HG03175 (cell line): Measurements from ENCODE around the gene FAF1.

ENCODE experiments used
- ATAC-seq: cut with Tn5 transposase; IDR thresholded peaks from one replicate; pipeline ENCODE4 v1.9.1; 2021; ENCODE audit warnings: mild to moderate bottlenecking, moderate library complexity; ENCODE audit not compliant: unreplicated experiment

Gene FAF1

DNA sequence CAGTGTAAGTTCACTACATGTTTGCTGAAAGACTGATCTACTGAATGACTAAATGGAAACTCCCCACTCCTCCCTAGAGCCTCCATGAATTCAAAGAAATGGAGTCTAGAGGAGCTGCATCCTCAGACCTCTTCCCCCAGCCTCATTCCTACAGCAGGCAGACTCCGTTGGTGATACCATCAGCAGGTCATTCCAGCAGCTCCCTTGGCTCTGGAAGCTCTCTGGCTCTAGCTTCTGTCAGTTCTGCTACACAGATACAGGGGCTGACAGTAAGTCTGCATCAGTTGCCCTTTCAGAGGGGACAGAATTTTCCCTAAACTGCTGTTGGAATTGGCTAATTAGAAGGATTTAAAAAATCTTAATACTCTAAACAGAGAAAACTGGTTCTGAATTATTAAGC is 505.2 kb downstream of the FAF1 start:
- no peak for ATAC-seq

DNA sequence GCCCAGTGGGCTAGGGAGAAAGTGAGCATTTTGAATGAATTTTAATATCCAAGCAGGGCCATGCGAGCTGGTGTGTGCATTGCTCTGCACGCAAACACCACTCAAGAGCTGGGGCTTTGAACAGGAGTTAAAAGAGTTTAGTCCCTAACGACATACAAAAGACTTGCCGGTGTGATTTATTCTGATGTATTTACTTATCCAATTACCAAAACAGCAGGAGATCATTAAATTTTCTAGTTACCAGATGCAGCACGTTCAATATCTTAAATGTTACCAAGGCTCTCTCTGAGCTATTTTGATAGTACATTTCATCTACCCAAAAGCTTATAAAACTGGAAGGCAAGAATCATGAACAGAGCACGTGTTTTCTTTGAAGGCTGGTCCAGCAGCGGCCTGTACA is 506.8 kb downstream of the FAF1 start:
- ATAC-seq = no peak

DNA sequence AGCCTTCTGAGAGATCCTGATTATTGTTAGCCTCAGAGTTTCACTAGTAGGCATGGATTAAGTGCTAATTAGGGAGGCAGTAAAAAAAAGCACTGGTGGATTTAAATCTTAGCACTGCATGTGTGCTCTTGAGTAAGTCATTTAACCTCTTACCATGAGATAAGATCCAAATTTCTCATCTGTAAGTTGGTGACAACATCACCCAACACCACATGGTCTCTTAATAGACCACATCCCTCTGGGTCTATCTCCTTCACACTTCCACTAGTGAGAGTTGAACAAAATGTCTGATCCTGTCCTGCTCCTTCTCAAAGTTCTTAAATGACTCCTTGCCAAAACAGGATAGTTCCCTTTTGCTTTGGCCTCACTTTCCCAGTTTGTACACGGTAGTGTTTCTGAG is 507.4 kb downstream of the FAF1 start:
- no peak for ATAC-seq

DNA sequence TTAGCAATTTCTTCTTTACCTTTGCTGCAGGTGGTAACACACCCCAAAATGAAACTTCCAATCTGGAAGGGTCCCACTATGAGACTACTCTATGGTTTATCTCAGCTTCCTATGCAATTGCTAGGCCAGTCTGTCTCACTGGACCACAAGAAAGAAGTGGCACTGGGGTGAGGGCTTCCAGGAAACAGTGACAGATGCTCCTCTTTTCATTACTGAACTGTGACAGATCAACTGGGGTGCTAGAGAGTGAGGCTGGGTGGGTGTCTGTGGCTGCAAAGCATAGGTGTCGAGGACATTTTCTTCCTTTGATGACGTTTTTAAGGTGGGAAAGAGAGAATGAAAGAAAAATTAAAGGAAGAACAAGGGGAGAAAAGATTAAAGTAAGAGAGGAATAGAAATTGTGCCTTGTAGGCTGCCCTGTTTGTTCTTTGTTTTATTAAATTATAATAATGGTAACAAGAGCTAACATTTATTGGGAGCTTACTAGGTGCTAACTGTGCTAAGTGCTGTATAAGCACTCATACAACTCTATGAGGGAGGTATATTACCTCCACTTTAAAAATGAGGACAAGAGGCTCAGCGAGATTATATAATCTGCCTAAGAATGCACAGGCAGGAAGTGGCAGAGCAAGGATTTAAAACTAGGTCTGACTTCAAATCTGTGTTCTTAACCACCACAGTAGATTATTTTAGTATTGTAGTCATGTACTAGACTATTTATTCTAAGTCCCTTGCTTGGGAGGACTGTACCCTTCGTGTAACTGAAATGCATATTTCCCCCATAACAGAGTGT is 509.0 kb downstream of the FAF1 start:
- ATAC-seq = no peak

DNA sequence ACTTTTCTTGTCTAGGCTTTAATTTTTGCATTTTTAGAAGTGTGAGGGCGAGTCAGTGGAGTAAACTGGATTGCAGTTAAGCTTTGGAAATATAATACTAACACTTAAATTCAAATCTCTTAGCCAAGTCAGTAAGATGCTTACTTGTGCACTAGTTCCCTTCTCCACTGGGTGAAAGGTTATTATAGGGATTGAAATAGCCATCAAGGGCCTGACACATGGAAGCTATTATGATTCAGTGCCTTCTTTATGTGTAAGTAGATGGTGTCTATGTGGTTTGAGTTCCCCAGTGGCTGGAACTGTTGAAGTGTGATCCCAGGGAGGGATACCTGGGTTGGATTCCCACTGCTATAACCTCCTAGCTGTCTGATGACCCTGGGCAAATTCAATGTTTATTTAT is 512.1 kb downstream of the FAF1 start:
- no peak for ATAC-seq

DNA sequence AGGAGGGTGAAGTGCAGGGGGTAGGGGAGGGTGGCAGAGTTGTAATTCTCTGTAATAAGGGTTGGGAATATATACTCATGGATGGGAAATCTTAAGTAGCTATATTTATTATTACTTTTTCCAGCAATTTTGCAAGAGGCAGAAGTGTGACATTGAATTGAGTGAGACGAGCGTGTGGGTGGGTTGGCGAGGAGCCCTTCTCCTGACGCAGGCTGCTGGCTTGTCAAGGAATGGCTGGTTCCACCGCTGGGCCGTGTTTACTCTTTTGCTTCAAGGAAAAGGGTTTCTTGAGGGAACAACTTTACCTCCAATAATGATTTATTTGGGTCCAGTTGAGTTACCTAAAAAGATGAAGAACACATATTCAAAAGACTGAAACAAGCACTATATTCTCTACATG is 518.9 kb downstream of the FAF1 start:
- ATAC-seq = no peak

DNA sequence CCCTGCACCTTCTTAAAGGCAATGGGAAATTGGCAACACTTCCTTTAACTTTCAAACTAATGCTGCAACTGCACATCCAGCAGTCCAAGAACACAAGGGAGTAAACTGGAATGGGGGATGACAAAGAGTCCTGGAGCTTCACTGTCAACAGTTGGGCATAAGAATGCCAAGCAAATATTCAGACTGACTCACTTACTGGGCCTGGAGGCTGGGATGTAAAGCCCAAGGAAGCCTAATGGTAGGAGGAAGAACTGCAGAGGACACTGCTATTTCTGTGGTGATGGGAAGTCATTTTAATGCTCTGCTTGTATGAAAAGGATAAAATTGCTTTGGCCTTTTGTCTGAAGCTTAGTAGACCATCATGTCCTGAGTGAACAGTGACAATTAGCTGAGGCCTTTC is 521.1 kb downstream of the FAF1 start:
- no peak for ATAC-seq

GRCh38 chr1:50436489-50436888 is 523.6 kb downstream of the FAF1 start:
- ATAC-seq = no peak

- no peak for ATAC-seq
These were observed 530.1 kb downstream of the FAF1 start for GRCh38 chr1:50430010-50430405.

GRCh38 chr1:50427818-50428779 is 532.0 kb downstream of the FAF1 start:
- ATAC-seq = no peak

GRCh38 chr1:50427086-50427817 is 532.8 kb downstream of the FAF1 start:
- ATAC-seq = no peak

DNA sequence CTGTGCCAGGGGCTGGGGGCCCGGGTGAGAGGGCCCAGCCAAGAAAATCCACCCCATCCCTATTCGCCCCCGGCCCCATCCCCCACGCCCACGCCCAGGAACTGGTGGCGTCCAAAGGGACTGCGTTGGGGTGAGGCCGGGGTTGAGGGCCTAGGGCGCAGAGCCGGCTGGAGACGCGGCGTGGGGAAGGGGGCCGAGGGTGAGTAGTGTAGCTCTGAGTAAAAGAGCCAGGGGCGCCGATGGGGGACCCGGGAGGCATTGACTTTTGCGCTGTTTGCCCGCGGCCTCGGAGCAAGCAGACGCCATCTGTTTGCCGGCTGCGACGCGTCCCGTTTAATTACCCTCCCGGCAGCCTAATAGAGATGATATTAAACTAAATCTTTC is 533.4 kb downstream of the FAF1 start:
- no peak for ATAC-seq

DNA sequence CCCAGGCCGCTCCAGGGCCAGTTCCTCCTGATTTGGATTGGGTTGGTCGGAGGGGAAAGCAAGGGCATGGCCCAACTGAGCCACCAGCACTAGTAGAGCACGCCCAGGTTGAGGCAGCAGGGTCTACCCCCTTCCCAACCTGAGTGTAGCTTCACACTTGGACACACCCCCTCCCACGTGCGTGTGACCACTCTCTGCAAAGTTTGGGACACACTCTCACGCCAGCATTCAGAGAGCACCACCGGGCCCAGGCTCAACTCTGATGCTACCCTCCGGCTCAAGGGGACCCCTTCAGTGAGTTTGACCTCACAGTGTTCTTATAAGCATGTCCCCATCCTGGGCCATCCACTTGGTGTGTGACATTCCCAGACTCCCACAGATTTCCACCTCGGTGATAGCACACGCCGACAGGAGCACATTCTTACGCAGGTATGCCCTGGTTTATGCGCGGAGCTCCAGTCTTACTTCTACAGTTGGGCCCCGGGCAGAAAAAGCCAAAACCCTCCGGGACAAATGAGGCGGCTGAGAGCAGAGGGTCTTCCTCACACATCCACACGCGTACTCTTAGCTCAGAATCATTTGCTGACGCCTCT is 533.9 kb downstream of the FAF1 start:
- ATAC-seq = no peak

- no peak for ATAC-seq
These were observed 534.5 kb downstream of the FAF1 start for GRCh38 chr1:50425376-50426107.

DNA sequence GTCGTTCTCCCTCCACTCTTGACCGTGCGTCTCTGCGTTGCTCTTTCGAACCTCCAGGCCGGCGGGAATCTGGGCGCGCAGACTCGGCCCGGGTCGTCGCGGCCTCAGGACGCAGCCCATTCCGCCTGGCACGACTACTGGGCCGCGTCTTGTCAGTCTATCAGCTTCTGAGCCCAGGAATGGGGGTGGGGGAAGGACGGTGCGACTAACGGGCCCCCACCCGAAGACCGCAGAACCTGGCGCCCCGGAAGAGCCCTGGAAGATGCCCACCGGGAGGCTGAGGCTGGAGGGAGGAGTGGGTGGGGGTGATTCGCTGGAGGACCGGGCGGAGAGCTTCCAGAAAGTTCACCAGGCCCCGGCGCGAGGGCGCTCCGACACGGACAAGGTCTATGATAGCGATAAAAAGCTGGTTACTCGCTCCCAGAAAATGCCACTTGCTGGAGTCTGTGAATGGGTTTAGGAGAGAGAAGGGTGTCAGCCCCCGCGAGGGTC is 535.1 kb downstream of the FAF1 start:
- no peak for ATAC-seq

DNA sequence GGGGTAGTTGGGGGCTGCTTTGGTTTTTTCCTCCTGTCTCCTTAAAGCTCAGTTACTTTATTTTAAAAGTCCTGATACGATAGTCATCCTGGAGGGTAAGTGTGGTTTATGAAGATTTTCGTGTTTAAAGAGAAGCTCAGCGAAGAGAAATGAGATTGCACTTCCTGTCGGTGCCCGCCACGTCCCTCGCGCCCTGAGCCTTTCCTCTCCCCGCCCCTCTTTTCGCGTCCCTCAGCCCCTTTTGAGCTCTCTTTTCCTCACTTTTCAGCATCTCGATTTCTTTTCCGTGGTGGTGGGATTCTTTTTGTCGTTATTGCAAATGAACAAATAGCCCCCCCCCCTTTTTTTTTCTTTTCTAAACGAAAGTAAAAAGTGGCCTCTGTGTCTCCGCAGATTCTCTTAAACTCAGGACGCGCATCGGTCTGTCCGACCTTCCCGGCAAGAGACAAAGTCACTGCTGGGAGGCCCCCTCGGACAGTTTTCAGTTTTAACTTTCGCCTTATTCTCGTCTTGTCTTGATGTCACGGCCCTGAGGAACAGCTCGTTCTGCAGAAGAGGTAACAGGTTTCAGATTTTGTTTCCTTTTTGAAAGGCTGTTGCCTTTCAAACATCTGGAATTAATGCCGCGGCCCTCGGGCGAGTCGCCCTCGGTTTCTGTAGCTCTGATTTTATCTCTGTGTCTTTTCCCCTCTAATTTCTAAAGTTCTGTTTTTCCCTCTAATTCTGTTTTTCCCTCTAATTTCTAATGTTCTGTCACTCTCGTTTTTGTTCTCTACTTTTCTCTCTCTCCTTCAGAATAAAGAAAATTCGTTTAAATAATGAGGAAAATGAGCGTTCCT is 535.8 kb downstream of the FAF1 start:
- ATAC-seq = no peak

GRCh38 chr1:50423670-50424000 is 536.4 kb downstream of the FAF1 start:
- no peak for ATAC-seq

DNA sequence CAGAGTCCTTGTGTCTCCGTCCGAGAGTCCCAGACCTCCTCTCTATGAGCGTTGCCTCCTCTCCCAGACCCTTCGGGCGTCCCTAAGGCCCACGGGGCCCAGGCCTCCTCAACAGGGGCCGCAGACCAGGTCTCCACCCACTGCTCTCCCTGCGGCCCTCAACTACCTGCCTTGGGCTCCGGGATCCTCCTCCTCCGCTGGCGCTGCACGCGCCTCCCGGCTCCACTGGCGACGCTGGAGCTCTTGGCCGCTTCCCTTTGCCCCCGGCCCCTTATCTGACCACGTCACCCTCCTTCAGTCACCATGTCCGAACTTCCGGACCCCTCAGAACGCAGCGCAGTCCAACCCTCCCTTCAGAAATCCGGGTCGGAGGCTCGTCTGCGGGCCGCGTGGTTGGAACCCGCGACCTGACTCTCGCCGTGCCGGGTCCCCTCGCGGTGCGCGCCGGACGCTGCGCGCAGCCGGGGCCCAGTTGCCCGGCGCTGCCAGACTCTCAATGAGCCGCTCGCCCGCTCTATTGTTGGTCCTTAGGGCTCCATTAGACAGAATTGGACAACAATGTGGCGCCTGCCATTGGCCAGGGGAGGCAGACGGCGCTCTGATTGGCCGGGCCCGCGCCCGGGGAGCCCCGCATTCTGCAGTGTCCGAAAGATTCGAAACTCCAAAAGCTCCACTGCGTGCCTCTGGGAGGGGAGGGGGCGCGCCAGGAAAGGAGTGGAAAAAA is 537.0 kb downstream of the FAF1 start, which contains the start of gene DMRTA2:
Gene DMRTA2 (minus strand): TSS at position 498 of the 724 bp plus-strand sequence. CDS start 1,907 bp downstream, outside the sequence.
- ATAC-seq = no peak

DNA sequence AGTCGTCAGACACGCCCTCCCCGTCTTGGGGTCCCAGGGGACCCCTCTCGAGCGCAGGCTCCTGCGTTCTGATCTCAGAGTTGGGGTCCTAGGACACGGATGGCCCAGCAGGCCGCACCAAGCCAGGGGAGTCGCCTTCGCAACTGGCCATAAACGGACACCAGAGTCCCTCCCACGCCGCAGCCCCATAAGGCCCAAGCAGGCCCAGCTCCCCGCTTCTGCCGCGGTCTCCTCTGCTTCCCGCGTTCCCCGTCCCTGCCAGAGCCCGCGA is 537.5 kb downstream of the FAF1 start:
- ATAC-seq = no peak
